Activated CD8-positive, alpha-beta memory T cell treated with anti-CD3 and anti-CD28 coated beads, Interleukin-2, amount 50 U/mL, for 4 hours (primary cell): ENCODE results near the gene NR4A2.
"Not testable (repeated sequence)": the region's sequence is repeated elsewhere in the genome, so short reads cannot be mapped to it uniquely, and the experiment has no call there.

Source experiments
- DNase-seq: peaks from one replicate; pipeline ENCODE4 v3.0.0-alpha.2; 2020

Gene NR4A2

DNA sequence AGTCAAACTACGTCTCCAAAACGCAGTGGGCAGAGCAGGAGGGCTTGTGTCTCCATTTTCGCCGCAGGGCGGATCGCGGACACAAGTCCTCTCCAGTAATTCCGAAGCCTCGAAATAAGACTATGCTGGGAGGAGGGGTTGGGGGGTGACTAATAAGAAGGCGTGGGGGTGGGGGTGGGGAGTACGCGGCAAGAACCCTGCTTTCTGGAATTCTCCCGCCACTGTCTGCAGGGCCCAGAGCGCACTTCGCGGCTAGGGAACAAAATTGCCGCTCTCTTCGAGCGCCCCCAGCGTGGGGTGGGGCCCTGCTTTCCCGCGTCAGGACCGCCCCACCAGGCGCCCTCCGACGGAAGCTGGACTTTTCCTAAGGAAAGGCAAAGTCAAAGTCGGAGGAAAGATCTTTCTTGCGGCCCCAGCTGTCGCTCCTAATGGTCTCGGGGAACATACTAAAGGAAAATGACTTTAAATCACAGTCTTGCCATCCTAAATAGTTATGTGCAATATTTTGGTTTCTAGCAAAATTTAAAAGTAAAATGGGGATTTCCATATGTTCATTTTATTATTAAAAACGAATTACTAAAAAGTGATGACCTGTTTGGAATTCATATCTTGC, 11.9 kb downstream of the NR4A2 start:
- no peak for DNase-seq

DNA sequence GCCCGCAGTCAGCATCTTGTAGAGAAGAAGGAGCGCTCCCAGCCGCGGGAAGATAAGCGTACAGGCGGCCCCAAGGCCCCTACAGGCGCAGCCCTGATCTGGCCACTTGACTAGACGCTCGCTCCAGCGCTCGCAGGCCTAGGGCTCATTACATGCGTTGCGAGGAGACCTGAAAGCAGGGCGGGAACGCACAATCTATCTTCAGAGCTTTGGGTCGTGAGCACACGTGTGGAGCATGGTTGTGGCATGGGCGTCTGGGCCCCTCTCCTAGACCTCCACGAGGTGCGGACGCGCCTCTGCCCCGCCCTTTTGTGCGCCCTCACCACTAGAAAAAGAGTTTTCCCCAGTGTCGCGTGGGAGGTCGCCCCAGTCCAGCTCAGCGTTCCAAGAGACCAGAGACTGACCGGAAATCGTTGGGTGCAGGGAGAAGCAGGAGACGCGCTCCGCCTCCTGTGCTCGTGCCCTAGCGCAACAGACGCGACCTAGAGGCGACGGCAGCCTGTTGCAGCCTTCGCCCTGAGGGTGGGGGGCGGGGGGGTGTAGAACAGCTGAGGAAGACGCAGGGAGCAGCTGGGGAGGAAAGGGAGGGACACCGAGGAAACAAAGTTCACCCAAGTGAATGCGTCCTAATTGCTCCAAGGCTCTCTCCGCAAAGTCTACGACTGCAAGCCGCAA, 12.6 kb downstream of the NR4A2 start:
- DNase-seq = no peak

DNA sequence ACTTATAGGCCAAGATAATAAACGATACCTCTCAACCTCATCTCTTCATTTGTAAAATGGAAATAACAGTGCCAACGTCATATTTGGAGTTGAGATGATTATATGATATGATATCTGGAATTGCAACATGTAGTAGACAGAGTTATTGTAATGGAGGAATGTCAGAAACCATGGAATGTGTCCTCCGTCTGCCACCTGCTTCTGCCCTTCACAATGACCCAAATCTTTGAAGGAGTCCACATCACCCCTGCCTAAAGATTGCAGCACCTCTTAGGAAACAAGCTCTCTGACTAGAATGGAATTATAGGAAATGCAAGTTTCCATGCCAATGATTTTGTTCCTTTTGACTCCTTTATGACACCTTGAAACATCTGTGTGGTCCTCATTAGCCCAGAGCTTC, 14.9 kb downstream of the NR4A2 start:
- no peak for DNase-seq

DNA sequence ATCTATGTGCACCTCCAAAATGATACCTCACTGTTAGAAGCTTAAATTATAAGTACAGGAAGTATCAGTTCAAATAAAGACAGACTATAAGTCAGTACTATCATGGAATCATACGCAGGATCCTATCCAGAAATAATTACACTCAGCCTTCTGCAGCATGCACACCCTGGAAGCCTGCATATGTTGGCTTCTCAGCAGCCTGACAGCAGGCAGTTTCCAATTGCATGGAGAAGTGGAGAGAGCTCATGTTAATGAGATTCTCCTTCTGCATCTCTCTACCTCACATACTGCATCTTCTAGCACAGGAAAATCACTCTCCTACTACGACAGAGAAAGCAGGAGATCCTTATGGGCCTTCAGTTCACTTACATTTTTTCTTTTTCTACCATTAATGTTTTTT, 20.5 kb downstream of the NR4A2 start:
- DNase-seq = no peak

DNA sequence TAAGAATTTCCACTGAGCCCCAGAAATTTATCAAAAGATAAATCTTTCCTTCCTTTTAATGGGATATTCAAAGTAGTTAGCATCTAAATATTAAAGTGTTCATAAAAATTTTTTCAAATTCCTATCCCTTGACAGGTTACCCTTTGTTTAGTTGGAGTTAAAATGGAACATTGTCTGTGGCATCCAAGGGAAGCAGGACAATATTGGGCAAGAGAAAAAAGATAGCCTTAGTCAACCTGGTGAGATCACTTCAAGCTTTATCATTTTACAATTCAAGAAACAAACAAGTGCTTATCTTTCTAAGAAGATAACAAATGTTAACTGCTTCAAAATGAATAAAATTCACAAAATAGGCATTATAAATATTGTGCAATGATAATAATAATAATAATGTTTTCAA, 21.7 kb downstream of the NR4A2 start:
- DNase-seq = no peak

DNA sequence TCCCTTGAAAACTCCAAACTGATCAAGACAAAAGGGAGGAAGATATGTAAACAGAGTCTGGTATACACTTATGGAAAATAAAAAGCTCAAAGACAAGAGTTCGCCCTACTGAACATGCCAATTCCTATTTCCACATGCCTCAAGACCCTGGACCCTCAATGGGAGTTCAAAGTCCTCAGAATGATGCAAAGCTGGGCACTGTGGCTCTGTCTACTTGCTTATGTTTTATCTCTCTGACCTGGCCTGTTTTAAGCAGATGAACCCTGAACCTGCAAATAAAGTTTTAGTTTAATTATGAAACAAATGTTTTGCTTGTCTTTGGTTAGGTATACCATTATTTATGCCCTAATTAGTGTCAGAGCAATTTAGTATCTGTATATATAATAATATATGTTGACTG, 22.6 kb downstream of the NR4A2 start:
- DNase-seq = no peak

DNA sequence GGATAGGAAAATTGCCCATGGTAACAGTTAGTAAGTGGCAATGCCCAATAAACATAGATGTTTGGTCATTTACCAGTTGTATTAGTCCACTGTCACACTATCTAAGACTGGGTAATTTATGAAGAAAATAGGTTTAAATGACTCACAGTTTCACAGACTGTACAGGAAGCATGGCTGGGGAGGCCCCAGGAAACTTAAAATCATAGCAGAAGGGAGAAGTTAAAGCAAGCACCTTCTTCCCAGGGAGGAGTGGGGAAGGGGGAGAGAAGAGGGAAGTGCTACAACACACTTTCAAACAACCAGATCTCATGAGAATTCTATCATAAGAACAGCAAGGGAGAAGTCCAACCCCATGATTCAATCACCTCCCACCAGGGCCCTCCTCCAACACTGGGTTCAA, 23.4 kb downstream of the NR4A2 start:
- DNase-seq = no peak

DNA sequence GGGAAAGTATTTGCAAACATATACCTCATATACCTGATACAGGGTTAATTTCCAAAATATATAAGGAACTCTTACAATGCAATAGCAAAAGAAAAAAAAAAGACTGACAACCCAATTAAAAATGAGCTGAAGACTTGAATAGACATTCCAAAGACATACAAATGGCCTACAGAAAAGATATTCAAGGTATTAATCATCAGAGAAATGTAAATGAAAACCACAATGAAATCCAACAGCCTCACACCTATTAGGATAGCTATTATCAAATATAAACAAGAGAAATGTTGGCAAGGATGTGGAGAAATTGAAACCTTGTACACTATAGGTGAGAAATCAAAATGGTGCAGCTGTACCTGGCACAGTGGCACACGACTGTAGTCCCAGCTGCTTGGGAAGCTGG, 25.7 kb downstream of the NR4A2 start:
- no peak for DNase-seq

DNA sequence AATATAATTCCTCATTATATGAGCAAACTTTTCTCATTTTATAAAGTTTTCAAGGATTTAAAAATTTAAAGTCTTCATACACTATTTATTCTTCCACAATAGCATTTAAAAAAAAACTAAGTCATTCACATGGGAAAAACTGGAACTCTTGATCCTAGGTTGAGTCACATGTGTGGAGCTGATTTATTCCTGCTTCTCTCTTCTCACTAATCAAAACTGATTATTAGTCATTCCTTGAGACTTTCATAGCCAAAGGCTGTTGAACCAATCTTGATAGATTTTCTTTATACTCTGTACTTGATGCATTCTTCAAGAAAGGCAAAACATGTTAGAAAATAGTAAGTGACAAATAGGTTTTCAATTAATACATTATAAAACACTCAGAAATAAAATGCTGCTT, 27.4 kb downstream of the NR4A2 start:
- no peak for DNase-seq

DNA sequence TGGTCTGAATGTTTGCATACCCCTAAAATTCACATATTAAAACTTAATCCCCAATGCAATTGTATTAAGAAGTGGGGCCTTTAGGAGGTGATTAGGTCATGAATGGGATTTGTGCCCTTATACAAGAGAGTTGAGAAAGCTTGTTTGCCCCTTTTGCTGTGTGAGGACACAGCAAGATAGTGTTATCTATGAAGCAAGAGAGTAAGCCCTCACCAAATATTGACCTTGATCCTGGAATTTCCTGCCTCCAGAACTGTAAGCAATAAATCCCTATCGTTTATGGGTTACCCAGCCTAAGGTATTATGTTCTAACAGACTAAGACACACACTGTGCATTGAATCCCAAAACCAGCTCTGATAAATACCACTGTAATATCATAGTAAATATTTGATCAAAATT, 32.2 kb downstream of the NR4A2 start:
- DNase-seq = no peak

DNA sequence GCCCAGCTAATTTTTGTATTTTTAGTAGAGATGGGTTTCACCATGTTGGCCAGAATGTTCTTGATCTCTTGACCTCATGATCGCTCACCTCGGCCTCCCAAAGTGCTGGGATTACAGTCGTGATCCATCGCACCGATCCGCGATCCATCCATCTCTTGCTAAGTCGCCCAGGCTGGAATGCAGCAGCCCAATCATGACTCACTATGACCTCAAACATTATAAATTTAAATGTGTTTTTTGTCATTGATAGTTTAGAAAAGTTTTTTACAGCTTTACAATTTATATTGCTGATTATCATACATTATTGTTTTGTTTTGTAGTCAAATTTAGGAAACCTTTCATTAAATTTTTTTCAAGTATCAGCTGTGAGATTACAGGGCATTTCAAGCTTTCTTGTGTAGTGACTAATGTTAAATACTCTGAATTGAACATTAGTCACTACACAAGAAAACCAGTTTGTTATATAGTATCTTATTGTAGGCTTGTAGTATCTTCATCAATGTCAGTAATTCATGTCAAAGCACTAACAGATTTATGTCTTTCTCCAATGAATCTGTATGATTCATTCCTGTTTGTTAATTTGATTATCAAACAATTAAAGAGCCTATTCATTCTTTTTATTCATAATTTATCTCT, 37.5 kb downstream of the NR4A2 start:
- DNase-seq = no peak

DNA sequence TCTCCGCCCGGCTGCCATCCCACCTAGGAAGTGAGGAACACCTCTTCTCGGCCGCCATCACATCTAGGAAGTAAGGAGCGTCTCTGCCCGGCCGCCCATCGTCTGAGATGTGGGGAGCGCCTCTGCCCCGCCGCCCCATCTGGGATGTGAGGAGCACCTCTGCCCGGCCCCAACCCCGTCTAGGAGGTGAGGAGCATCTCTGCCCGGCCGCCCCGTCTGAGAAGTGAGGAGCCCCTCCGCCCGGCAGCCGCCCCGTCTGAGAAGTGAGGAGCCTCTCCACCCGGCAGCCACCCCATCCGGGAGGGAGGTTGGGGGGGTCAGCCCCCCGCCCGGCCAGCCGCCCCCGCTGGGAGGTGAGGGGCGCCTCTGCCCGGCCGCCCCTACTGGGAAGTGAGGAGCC, 39.1 kb downstream of the NR4A2 start:
- not testable (repeated sequence) for DNase-seq

DNA sequence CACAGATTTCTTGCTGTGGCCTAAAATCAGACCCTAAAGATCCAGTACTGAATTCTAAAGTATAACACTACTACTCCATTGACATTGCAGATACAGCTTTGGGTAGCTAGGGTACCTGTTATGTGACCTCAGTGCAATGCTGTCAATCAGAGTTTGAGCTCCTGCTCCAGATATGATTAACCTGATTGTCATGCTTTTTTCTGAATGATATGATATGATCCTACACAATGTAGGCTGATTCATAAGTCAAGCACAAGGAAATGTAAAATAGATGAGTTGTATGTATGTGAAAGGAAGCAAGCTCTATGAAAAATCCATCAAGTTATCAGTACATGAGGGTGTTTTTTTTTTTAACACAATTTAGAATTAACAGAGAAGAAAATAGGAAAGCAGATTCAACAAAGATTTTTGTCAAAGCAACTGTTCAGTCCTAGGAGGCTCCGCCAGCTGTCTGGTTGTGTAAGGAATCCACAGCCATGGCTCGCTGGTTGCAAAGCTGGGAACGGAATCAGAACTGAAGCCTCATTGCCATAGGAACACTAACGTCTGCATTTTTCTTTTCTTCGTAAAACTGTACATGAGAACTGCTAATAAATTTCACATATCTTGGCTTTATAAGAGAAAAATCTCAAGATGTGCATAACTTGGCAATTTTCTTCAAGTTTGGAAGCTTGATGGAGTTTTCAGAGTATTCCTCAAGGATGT, 52.9 kb downstream of the NR4A2 start:
- DNase-seq = no peak
